ENCODE results near the gene IFT20.

IFT20 gene

GRCh38 chr17:28357061-28357900 lies 22.0 kb upstream of the IFT20 start, which contains the start of gene POLDIP2:
Gene POLDIP2, minus strand, starts transcription at chr17:28357527. Its CDS starts 79 bp downstream, at chr17:28357448.
- TF ChIP-seq CTCF (IDR thresholded peaks at IDR 0.05): peak; percentile 15
- H2AFZ ChIP-seq: peak within 1 kb of the TSS; percentile 87
- H3K27me3 ChIP-seq (ENCODE audit: control insufficient read depth, insufficient read depth, low read length): no peaks in the 10 kb centered on the region
- peak within 1 kb of the TSS; percentile 90 for H3K4me3 ChIP-seq (ENCODE audit: low read depth, low read length)
- H3K36me3 ChIP-seq (ENCODE audit: control insufficient read depth, insufficient read depth, low read length): no peaks in the 10 kb centered on the region
- peak within 1 kb of the TSS; percentile 68 for H3K27ac ChIP-seq
- peak within 1 kb of the TSS; percentile 96 for H3K4me2 ChIP-seq (ENCODE audit: low read length)
- peaks cover 15% of the 10 kb centered on the region for H3K79me2 ChIP-seq
- peaks cover 15% of the 10 kb centered on the region for H3K4me1 ChIP-seq
- peak within 1 kb of the TSS; percentile 68 for H3K9ac ChIP-seq
- H3K9me3 ChIP-seq (ENCODE audit: control insufficient read depth, low read length): no peaks in the 10 kb centered on the region

GRCh38 chr17:28350271-28350670 lies 15.0 kb upstream of the IFT20 start:
- no peak overlapping the region for H3K27ac ChIP-seq
- TF ChIP-seq CTCF (IDR thresholded peaks at IDR 0.05): no peak
- no peak overlapping the region for H3K9ac ChIP-seq
- H3K36me3 ChIP-seq (ENCODE audit: control insufficient read depth, insufficient read depth, low read length): no peaks in the 10 kb centered on the region
- H3K79me2 ChIP-seq: no peaks in the 10 kb centered on the region
- no peak overlapping the region for H2AFZ ChIP-seq
- H3K4me3 ChIP-seq (ENCODE audit: low read depth, low read length): no peak overlapping the region
- no peak overlapping the region for H3K4me2 ChIP-seq (ENCODE audit: low read length)
- peaks cover 18% of the 10 kb centered on the region for H3K4me1 ChIP-seq
- no peaks in the 10 kb centered on the region for H3K9me3 ChIP-seq (ENCODE audit: control insufficient read depth, low read length)
- H3K27me3 ChIP-seq (ENCODE audit: control insufficient read depth, insufficient read depth, low read length): no peaks in the 10 kb centered on the region

- H3K36me3 ChIP-seq (ENCODE audit: control insufficient read depth, insufficient read depth, low read length): no peaks in the 10 kb centered on the region
- no peaks in the 10 kb centered on the region for H3K27me3 ChIP-seq (ENCODE audit: control insufficient read depth, insufficient read depth, low read length)
- no peak overlapping the region for H3K4me3 ChIP-seq (ENCODE audit: low read depth, low read length)
- no peak overlapping the region for H3K9ac ChIP-seq
- no peaks in the 10 kb centered on the region for H3K9me3 ChIP-seq (ENCODE audit: control insufficient read depth, low read length)
- H3K27ac ChIP-seq: no peak overlapping the region
- no peak overlapping the region for H2AFZ ChIP-seq
- no peak overlapping the region for H3K4me2 ChIP-seq (ENCODE audit: low read length)
- H3K4me1 ChIP-seq: peaks cover 20% of the 10 kb centered on the region
- H3K79me2 ChIP-seq: no peaks in the 10 kb centered on the region
- TF ChIP-seq CTCF (IDR thresholded peaks at IDR 0.05): no peak
Measured at GRCh38 chr17:28348979-28349378, 13.7 kb upstream of the IFT20 start.

GRCh38 chr17:28347261-28347891 lies 12.1 kb upstream of the IFT20 start:
- Histone ChIP-seq H3K36me3 (ENCODE audit: control insufficient read depth, insufficient read depth, low read length) (no peaks in the 10 kb centered on the region), H3K4me3 (ENCODE audit: low read depth, low read length) (no peak overlapping the region), H3K9ac (no peak overlapping the region), H2AFZ (no peak overlapping the region), H3K9me3 (ENCODE audit: control insufficient read depth, low read length) (no peaks in the 10 kb centered on the region), H3K4me2 (ENCODE audit: low read length) (no peak overlapping the region), H3K27ac (no peak overlapping the region), H3K4me1 (peaks cover 20% of the 10 kb centered on the region), H3K27me3 (ENCODE audit: control insufficient read depth, insufficient read depth, low read length) (no peaks in the 10 kb centered on the region), H3K79me2 (no peaks in the 10 kb centered on the region)
- no peak for TF ChIP-seq CTCF (IDR thresholded peaks at IDR 0.05)
